ENCODE data around the gene RAI14.
A peak's percentile ranks its signal among the peaks of the same experiment; 100 is the strongest.

Gene RAI14

GRCh38 chr5:34655354-34655991 lies 655 bp upstream of the RAI14 start:
- DNase-seq (ENCODE audit: extremely low spot score): peak; percentile 45
- ChIA-PET POLR2A (interaction anchor here (0.7 to 1.4 kb wide), 9 partner anchors 11 to 260 kb away, joined by 3 to 4 read pairs (median 3); partner anchors contain the start of genes BRIX1, RAD1 and TTC23L), CTCF (interaction anchor here (1.0 to 1.5 kb wide), 2 partner anchors 45 to 246 kb away, joined by 3 to 4 read pairs; no protein-coding TSS in a partner anchor)
- TF ChIP-seq ZNF384 (IDR thresholded peaks at IDR 0.05) (no peak), SUZ12 (IDR thresholded peaks at IDR 0.05) (no peak), L3MBTL2 (conservative IDR thresholded peaks at IDR 0.05) (peak; percentile 26; the same call in 1 of the 2 replicates)

DNA sequence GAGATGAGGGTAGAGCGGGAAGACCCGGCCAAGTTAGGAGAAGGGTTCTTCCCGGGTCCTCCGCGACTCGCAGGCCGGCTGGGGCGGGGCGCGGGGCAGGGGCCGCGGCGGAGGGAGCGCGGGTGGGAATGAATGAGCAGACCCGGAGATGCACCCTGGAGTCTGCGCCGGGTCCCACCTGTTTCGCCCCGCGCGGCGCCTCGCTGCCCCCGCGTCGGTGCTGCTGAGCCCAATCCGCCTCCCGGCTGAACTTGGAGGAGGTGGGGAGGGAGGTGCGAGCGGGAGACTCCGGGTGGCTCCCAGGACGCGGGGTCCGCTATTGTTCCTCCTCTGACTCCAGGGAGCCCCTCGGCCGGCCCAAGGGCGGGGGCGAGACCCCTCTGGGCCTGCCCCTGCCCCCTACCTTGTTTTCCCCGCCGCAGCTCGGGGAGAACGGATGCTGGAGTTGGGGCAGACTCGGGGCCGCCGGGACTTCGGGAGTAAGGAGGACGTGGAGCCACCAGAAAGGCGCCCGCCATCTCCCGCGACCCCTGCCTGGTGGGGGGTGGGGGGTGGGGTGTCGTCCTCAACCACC lies 659 bp downstream of the RAI14 start:
- DNase-seq (ENCODE audit: extremely low spot score): peak; percentile 28
- ChIA-PET CTCF (interaction anchor here (1.0 to 1.5 kb wide), 2 partner anchors 46 to 245 kb away, joined by 3 to 4 read pairs; no protein-coding TSS in a partner anchor), POLR2A (interaction anchor here (0.7 to 1.3 kb wide), 5 partner anchors 13 to 259 kb away, joined by 3 to 4 read pairs (median 3); partner anchors contain the start of genes BRIX1 and RAD1)
- TF ChIP-seq, protein P1, sequence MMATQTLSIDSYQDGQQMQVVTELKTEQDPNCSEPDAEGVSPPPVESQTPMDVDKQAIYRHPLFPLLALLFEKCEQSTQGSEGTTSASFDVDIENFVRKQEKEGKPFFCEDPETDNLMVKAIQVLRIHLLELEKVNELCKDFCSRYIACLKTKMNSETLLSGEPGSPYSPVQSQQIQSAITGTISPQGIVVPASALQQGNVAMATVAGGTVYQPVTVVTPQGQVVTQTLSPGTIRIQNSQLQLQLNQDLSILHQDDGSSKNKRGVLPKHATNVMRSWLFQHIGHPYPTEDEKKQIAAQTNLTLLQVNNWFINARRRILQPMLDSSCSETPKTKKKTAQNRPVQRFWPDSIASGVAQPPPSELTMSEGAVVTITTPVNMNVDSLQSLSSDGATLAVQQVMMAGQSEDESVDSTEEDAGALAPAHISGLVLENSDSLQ (IDR thresholded peaks at IDR 0.05): no peak
- no peak for TF ChIP-seq FOXA1 (IDR thresholded peaks at IDR 0.05)
- no peak for TF ChIP-seq SUZ12 (IDR thresholded peaks at IDR 0.05)
- no peak for TF ChIP-seq ELF4 (IDR thresholded peaks at IDR 0.05)
- TF ChIP-seq HDGF (IDR thresholded peaks at IDR 0.05; ENCODE audit: borderline replicate concordance): no peak
- TF ChIP-seq L3MBTL2 (conservative IDR thresholded peaks at IDR 0.05): no peak
- TF ChIP-seq NFRKB (IDR thresholded peaks at IDR 0.05): no peak
- TF ChIP-seq TARDBP (IDR thresholded peaks at IDR 0.05): no peak
- TF ChIP-seq CTBP1 (IDR thresholded peaks at IDR 0.05; ENCODE audit: borderline replicate concordance): no peak
- no peak for TF ChIP-seq ZNF384 (IDR thresholded peaks at IDR 0.05)

GRCh38 chr5:34657274-34657921 lies 1.3 kb downstream of the RAI14 start:
- DNase-seq (ENCODE audit: extremely low spot score): peak; percentile 37
- TF ChIP-seq HDGF (IDR thresholded peaks at IDR 0.05; ENCODE audit: borderline replicate concordance) (no peak), SP1 (IDR thresholded peaks at IDR 0.05) (no peak), FOXM1 (IDR thresholded peaks at IDR 0.05; ENCODE audit: borderline replicate concordance) (no peak), CTBP1 (IDR thresholded peaks at IDR 0.05; ENCODE audit: borderline replicate concordance) (no peak), SUZ12 (IDR thresholded peaks at IDR 0.05) (no peak), FOXK2 (IDR thresholded peaks at IDR 0.05) (no peak), ELF4 (IDR thresholded peaks at IDR 0.05) (no peak), LEF1 (IDR thresholded peaks at IDR 0.05; ENCODE audit: borderline replicate concordance) (no peak), BHLHE40 (IDR thresholded peaks at IDR 0.05; ENCODE audit: borderline replicate concordance) (no peak), FOXA1 (IDR thresholded peaks at IDR 0.05) (no peak), ZNF384 (IDR thresholded peaks at IDR 0.05) (no peak), TARDBP (IDR thresholded peaks at IDR 0.05) (no peak), NFRKB (IDR thresholded peaks at IDR 0.05) (no peak)
- CTCF ChIA-PET: no interaction called here
- POLR2A ChIA-PET: interaction anchor here (1.3 kb wide), 1 partner anchor 258 kb away, joined by 4 read pairs; the partner anchor contains the start of genes BRIX1 and RAD1

- ChIA-PET CTCF (no interaction called here), POLR2A (interaction anchor here (1.3 kb wide), 1 partner anchor 257 kb away, joined by 4 read pairs; the partner anchor contains the start of genes BRIX1 and RAD1)
- DNase-seq (ENCODE audit: extremely low spot score): peak; percentile 15
- TF ChIP-seq SUZ12 (IDR thresholded peaks at IDR 0.05): no peak
- TF ChIP-seq FOXK2 (IDR thresholded peaks at IDR 0.05): no peak
Measured at GRCh38 chr5:34657988-34658387, 1.9 kb downstream of the RAI14 start.

- ChIA-PET POLR2A (no interaction called here), CTCF (no interaction called here)
- TF ChIP-seq SP1 (IDR thresholded peaks at IDR 0.05): no peak
- DNase-seq (ENCODE audit: extremely low spot score): no peak
Measured at GRCh38 chr5:34659168-34659567, 3.0 kb downstream of the RAI14 start.

DNA sequence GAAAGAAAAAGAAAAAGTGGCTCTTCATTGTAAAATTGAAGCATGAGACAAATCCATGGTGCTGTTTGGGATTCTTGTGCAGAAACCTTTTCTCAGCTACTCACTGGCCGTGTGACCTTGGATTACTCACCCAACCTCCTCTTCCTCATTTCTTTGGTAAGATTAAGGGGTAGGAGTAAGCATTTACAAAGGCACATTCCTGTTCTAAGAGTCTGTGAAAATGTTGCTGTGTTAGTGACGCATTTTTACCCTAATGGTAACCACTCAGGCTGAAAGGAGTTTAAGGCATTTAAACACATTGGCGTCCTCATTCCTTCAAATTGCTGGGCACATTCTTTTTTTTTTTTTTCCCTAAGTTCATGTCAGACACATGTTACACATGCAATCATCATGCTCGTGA lies 4.3 kb downstream of the RAI14 start:
- DNase-seq (ENCODE audit: extremely low spot score): no peak

More for the DNA sequence above, 4.3 kb downstream of the RAI14 start:
- CTCF ChIA-PET: no interaction called here
- POLR2A ChIA-PET: interaction anchor here (0.7 kb wide), 1 partner anchor 243 kb away, joined by 3 read pairs; no protein-coding TSS in a partner anchor
- TF ChIP-seq BHLHE40 (IDR thresholded peaks at IDR 0.05; ENCODE audit: borderline replicate concordance) (no peak), CTBP1 (IDR thresholded peaks at IDR 0.05; ENCODE audit: borderline replicate concordance) (no peak), SP1 (IDR thresholded peaks at IDR 0.05) (no peak), FOXK2 (IDR thresholded peaks at IDR 0.05) (no peak), L3MBTL2 (conservative IDR thresholded peaks at IDR 0.05) (no peak), TARDBP (IDR thresholded peaks at IDR 0.05) (no peak), HDGF (IDR thresholded peaks at IDR 0.05; ENCODE audit: borderline replicate concordance) (no peak), FOXA1 (IDR thresholded peaks at IDR 0.05) (no peak), LEF1 (IDR thresholded peaks at IDR 0.05; ENCODE audit: borderline replicate concordance) (no peak), NFRKB (IDR thresholded peaks at IDR 0.05) (no peak), ELF4 (IDR thresholded peaks at IDR 0.05) (no peak), ARNT (IDR thresholded peaks at IDR 0.05) (no peak), SUZ12 (IDR thresholded peaks at IDR 0.05) (no peak), ZNF384 (IDR thresholded peaks at IDR 0.05) (no peak), FOXM1 (IDR thresholded peaks at IDR 0.05; ENCODE audit: borderline replicate concordance) (no peak)
- TF ChIP-seq, protein P1 (IDR thresholded peaks at IDR 0.05): no peak

All from HEK293T (cell line).